Breast epithelium (tissue), 3 donors: ENCODE results near the gene MTNR1B. TPM values are rescaled to one million over a fixed set of nuclear protein-coding genes. Genes with fewer than 3 reads are reported as not detected.

ENCODE experiments used
- total RNA-seq, 3 donors: library from RNA; depleted of rRNA; stranded (reverse); fragments of >200 nt; gene quantifications; one replicate each; pipeline ENCODE4 v1.1.0, GENCODE V29; 2016

Gene MTNR1B
- total RNA-seq, 3 donors from 2014 or later, result not detected

Other genes starting within 250 kb of the MTNR1B start
- gene SLC36A4, start 228.3 kb downstream of the MTNR1B start, total RNA-seq, result 10 to 100 TPM; 19.8 to 26.3 (median 21.6) TPM